Thyroid gland (tissue), 4 donors: Measurements from ENCODE around the gene CCIN.

ENCODE experiments used
- CTCF ChIP-seq, 6 experiments: fragments of 200-600 bp in 3 of 6; fragments of 450-650 bp in 3 of 6; sonication (generic) in 3 of 6; IDR thresholded peaks; one replicate each; pipeline ENCODE4 v1.5.1; 2016 to 2019; ENCODE audit warnings: antibody characterized with exemption in 6 of 6, mild to moderate bottlenecking in 2 of 6, inconsistent platforms in 1 of 6, moderate library complexity in 1 of 6
- POLR2A ChIP-seq, 2 donors: fragments of 450-650 bp; IDR thresholded peaks; one replicate each; pipeline ENCODE4 v1.6.1; 2017; ENCODE audit warnings: antibody characterized with exemption in 2 of 2, mild to moderate bottlenecking in 2 of 2, moderate library complexity in 1 of 2

DNA sequence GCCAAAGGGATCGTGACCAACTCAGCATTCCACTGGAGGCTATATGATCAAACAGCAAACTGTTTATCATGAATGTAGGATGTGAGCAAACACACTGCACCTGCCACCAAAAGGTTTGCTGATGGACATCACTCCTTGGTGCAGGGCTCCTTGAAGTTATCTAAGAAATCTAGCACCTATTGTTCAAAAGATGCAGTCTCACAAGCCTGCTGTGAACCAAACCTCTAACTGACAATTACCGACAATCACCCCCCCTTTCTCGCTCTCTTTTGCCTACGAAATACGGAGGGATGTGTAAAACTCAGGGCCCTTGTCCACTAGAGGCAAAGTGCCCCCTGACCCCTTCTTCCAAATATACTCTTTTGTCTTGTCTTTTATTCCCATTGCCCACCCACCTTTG lies 19.0 kb downstream of the CCIN start:
- TF ChIP-seq POLR2A (IDR thresholded peaks at IDR 0.05), result no peak
- TF ChIP-seq CTCF (IDR thresholded peaks at IDR 0.05), result no peak
